Stomach (tissue), 9 donors: ENCODE results near the gene PTPRE. TPM values are rescaled to one million over a fixed set of nuclear protein-coding genes. Genes with fewer than 3 reads are reported as not detected.
A peak's percentile ranks its signal among the peaks of the same experiment; 100 is the strongest.

Source experiments
- DNase-seq, 2 donors: peaks; one replicate each; pipeline versions ENCODE4 v3.0.0 to v3.0.0-alpha.2; 2013 to 2019
- H3K27ac ChIP-seq, 5 donors: fragments of 200-600 bp in 4 of 5; sonication (generic) in 4 of 5; one replicate each; pipeline ENCODE4 v1.5.1; 2013 to 2019; ENCODE audit warnings: mild to moderate bottlenecking in 1 of 5, moderate library complexity in 1 of 5
- H3K27me3 ChIP-seq, 3 donors: fragments of 200-600 bp; sonication (generic); one replicate each; pipeline ENCODE4 v1.5.1; 2017 to 2019; ENCODE audit warnings: mixed run types in 1 of 3
- H3K36me3 ChIP-seq, 4 donors: fragments of 200-600 bp; sonication (generic); 1 replicate in 3 of 4; 2 replicates in 1 of 4; pipeline ENCODE4 v1.5.1; 2016 to 2019
- H3K4me1 ChIP-seq, 4 donors: fragments of 200-600 bp; sonication (generic); one replicate each; pipeline ENCODE4 v1.5.1; 2016 to 2019
- H3K4me3 ChIP-seq, 4 donors: fragments of 200-600 bp; sonication (generic) in 3 of 4; one replicate each; pipeline ENCODE4 v1.5.1; 2016 to 2019; ENCODE audit warnings: mild to moderate bottlenecking in 1 of 4
- H3K9me3 ChIP-seq, 4 donors: fragments of 200-600 bp; sonication (generic); one replicate each; pipeline ENCODE4 v1.5.1; 2016 to 2019
- CTCF ChIP-seq, 7 experiments: fragments of 450-650 bp in 4 of 7; fragments of 200-600 bp in 3 of 7; sonication (generic) in 3 of 7; IDR thresholded peaks; one replicate each; pipeline ENCODE4 v1.5.1; 2016 to 2019; ENCODE audit warnings: antibody characterized with exemption in 7 of 7, control low read depth in 2 of 7, mild to moderate bottlenecking in 1 of 7
- EP300 ChIP-seq: sonication (generic); formaldehyde crosslinking; IDR thresholded peaks from one replicate; pipeline ENCODE4 v1.6.1; 2017; ENCODE audit warnings: antibody characterized with exemption
- POLR2A ChIP-seq, 4 donors: fragments of 450-650 bp; IDR thresholded peaks; one replicate each; pipeline ENCODE4 v1.6.1; 2016; ENCODE audit warnings: antibody characterized with exemption in 4 of 4, control low read depth in 2 of 4, mild to moderate bottlenecking in 1 of 4, moderate library complexity in 1 of 4
- POLR2AphosphoS5 ChIP-seq, 3 donors: sonication (generic); formaldehyde crosslinking; IDR thresholded peaks; one replicate each; pipeline ENCODE4 v1.6.1; 2016; ENCODE audit warnings: antibody characterized with exemption in 3 of 3
- WGBS, 5 donors: extraction: QIAGEN DNeasy Blood & Tissue Kit in 3 of 5; methylation state at CpG; one replicate each; pipeline versions ENCODE4 v1.1.5 to v1.1.7; 2013 to 2018; 5-methylcytosine and 5-hydroxymethylcytosine counted together
- intact Hi-C: fragments of 100-400 bp; cut with DNase I; formaldehyde crosslinking; loops from one replicate; pipeline ENCODE4 v1.15.1; 2023; ENCODE audit warnings: low total_unique reads
- polyA plus RNA-seq, 3 donors: library from polyadenylated mRNA; stranded (reverse); fragments of 200-250 nt; gene quantifications; one replicate each; pipeline ENCODE4 v1.2.3, GENCODE V29; 2013
- total RNA-seq, 5 donors: library from RNA; depleted of rRNA; stranded (reverse); fragments of >200 nt; gene quantifications; one replicate each; pipeline versions ENCODE4 v1.1.0 to v1.2.3, GENCODE V29; 2014 to 2016
- donor health status: healthy with polysubstance abuse.
- donor health status: Bipolar disorder and iron deficiency.
- donor health status: healthy.

The PTPRE gene
- total and polyA plus RNA-seq, 8 donors = 4.0 to 26.4 (median 8.9) TPM

- H3K4me3 ChIP-seq = no peak overlapping the region
- DNase-seq = no peak
- H3K36me3 ChIP-seq = no peaks in the 10 kb centered on the region
- no peak for TF ChIP-seq POLR2A (IDR thresholded peaks at IDR 0.05)
- no peak for TF ChIP-seq CTCF (IDR thresholded peaks at IDR 0.05)
- no peaks in the 10 kb centered on the region for H3K9me3 ChIP-seq
- H3K4me1 ChIP-seq = peaks cover 0 to 5% (median 3%) of the 10 kb centered on the region in 4 donors
- WGBS, 5 donors = 77 to 88% (median 83%) methylated on average over 7 to 13 of the region's 13 CpGs
- intact Hi-C loops = no loop called here
- peaks cover 0 to 3% (median 0%) of the 10 kb centered on the region in 3 donors for H3K27me3 ChIP-seq
- H3K27ac ChIP-seq = no peak overlapping the region
These were observed 94.9 kb downstream of the PTPRE start for GRCh38 chr10:128001849-128002248.

- H3K4me1 ChIP-seq = peaks cover 0 to 8% (median 4%) of the 10 kb centered on the region in 4 donors
- peaks cover 0 to 9% (median 0%) of the 10 kb centered on the region in 3 donors for H3K27me3 ChIP-seq
- no peaks in the 10 kb centered on the region for H3K9me3 ChIP-seq
- H3K4me3 ChIP-seq = no peak overlapping the region
- no peaks in the 10 kb centered on the region for H3K36me3 ChIP-seq
- intact Hi-C loops = no loop called here
- H3K27ac ChIP-seq = no peak overlapping the region
- 80 to 91% (median 88%) methylated on average over 7 of the region's 7 CpGs for WGBS, 5 donors
- DNase-seq = no peak
- no peak for TF ChIP-seq POLR2AphosphoS5 (IDR thresholded peaks at IDR 0.05)
- no peak for TF ChIP-seq CTCF (IDR thresholded peaks at IDR 0.05)
These were observed 96.6 kb downstream of the PTPRE start for GRCh38 chr10:128003521-128003920.

- 87 to 100% (median 89%) methylated on average over 1 of the region's 1 CpG for WGBS, 5 donors
- no peak for TF ChIP-seq CTCF (IDR thresholded peaks at IDR 0.05)
- no peak for TF ChIP-seq POLR2AphosphoS5 (IDR thresholded peaks at IDR 0.05)
- no peak for TF ChIP-seq POLR2A (IDR thresholded peaks at IDR 0.05)
- no peak for TF ChIP-seq EP300
- H3K4me1 ChIP-seq = peaks cover under 1 to 14% (median 5%) of the 10 kb centered on the region in 4 donors
- DNase-seq = no peak
- H3K36me3 ChIP-seq = no peaks in the 10 kb centered on the region
- intact Hi-C loops = loop anchor here (5.0 kb wide), 1 partner anchor 99 kb away; the partner anchor contains the start of gene PTPRE
- no peaks in the 10 kb centered on the region for H3K9me3 ChIP-seq
- no peak overlapping the region for H3K4me3 ChIP-seq
- H3K27me3 ChIP-seq = peaks cover 0 to 9% (median 0%) of the 10 kb centered on the region in 3 donors
- H3K27ac ChIP-seq = peak overlapping the region in 1 of 5 donors; percentile 48
These were observed 99.0 kb downstream of the PTPRE start for GRCh38 chr10:128005858-128006257.

GRCh38 chr10:128007056-128007455 is 100.2 kb downstream of the PTPRE start:
- Histone ChIP-seq H3K9me3 (no peaks in the 10 kb centered on the region), H3K27me3 (peaks cover 0 to 11% (median 0%) of the 10 kb centered on the region in 3 donors), H3K4me1 (peaks cover 10 to 23% (median 11%) of the 10 kb centered on the region in 4 donors), H3K27ac (peak overlapping the region in 1 of 5 donors; percentile 48), H3K36me3 (no peaks in the 10 kb centered on the region), H3K4me3 (no peak overlapping the region)
- no peak for DNase-seq
- TF ChIP-seq POLR2A (IDR thresholded peaks at IDR 0.05) = no peak
- no peak for TF ChIP-seq CTCF (IDR thresholded peaks at IDR 0.05)
- TF ChIP-seq POLR2AphosphoS5 (IDR thresholded peaks at IDR 0.05) = no peak
- TF ChIP-seq EP300 = no peak
- 23 to 66% (median 33%) methylated on average over 1 of the region's 1 CpG for WGBS, 5 donors
- intact Hi-C loops = loop anchor here (5.0 kb wide), 1 partner anchor 100 kb away; the partner anchor contains the start of gene PTPRE
